NCI-H82 treated with DMSO at 0.1 percent for 48 hours (cell line): ENCODE results near the gene SMIM36.
"Not testable (repeated sequence)": the region's sequence is repeated elsewhere in the genome, so short reads cannot be mapped to it uniquely, and the experiment has no call there.

Experiments
- DNase-seq: peaks from one replicate; lab custom pipeline; 2025; ENCODE audit not compliant: unreplicated experiment; lab: John Stamatoyannopoulos, UW

SMIM36 gene

GRCh38 chr17:55510986-55511721 is at the start of gene SMIM36:
SMIM36 (minus strand) TSS chr17:55511452.
- DNase-seq = peak; percentile 96

- no peak for DNase-seq
Observed at GRCh38 chr17:55555772-55556171, 44.5 kb upstream of the SMIM36 start.

GRCh38 chr17:55549140-55549539 is 37.9 kb upstream of the SMIM36 start:
- DNase-seq = no peak

- no peak for DNase-seq
Observed at GRCh38 chr17:55546991-55547664, 35.9 kb upstream of the SMIM36 start.

GRCh38 chr17:55546481-55546880 is 35.2 kb upstream of the SMIM36 start:
- DNase-seq = no peak

- DNase-seq = no peak
Observed at GRCh38 chr17:55545806-55546205, 34.6 kb upstream of the SMIM36 start.

- DNase-seq = no peak
Observed at GRCh38 chr17:55543709-55544108, 32.5 kb upstream of the SMIM36 start.

- no peak for DNase-seq
Observed at GRCh38 chr17:55540414-55541091, 29.3 kb upstream of the SMIM36 start.

- no peak for DNase-seq
Observed at GRCh38 chr17:55536205-55536604, 25.0 kb upstream of the SMIM36 start.

GRCh38 chr17:55533608-55534007 is 22.4 kb upstream of the SMIM36 start:
- no peak for DNase-seq

GRCh38 chr17:55532670-55533069 is 21.4 kb upstream of the SMIM36 start:
- DNase-seq = no peak

GRCh38 chr17:55531053-55531728 is 19.9 kb upstream of the SMIM36 start:
- DNase-seq = no peak

- no peak for DNase-seq
Observed at GRCh38 chr17:55530064-55530463, 18.8 kb upstream of the SMIM36 start.

- no peak for DNase-seq
Observed at GRCh38 chr17:55527540-55528118, 16.4 kb upstream of the SMIM36 start.

GRCh38 chr17:55524440-55525220 is 13.4 kb upstream of the SMIM36 start:
- no peak for DNase-seq

- DNase-seq = not testable (repeated sequence)
Observed at GRCh38 chr17:55523032-55523431, 11.8 kb upstream of the SMIM36 start.

GRCh38 chr17:55521186-55521585 is 9.9 kb upstream of the SMIM36 start:
- no peak for DNase-seq

- no peak for DNase-seq
Observed at GRCh38 chr17:55520402-55520801, 9.2 kb upstream of the SMIM36 start.

GRCh38 chr17:55518510-55518909 is 7.3 kb upstream of the SMIM36 start:
- DNase-seq = no peak

GRCh38 chr17:55513885-55514590 is 2.8 kb upstream of the SMIM36 start:
- peak; percentile 80 for DNase-seq
